Smooth muscle cell (in vitro differentiated cells): ENCODE measurements around the gene EGLN1. TPM values are rescaled to one million over a fixed set of nuclear protein-coding genes. Genes with fewer than 3 reads are reported as not detected.
"Not testable (repeated sequence)": the region's sequence is repeated elsewhere in the genome, so short reads cannot be mapped to it uniquely, and the experiment has no call there.

Experiments used
- DNase-seq: peaks from one replicate; lab custom pipeline; 2025; ENCODE audit not compliant: unreplicated experiment; lab: John Stamatoyannopoulos, UW
- H2AFZ ChIP-seq: fragments of 200-600 bp; sonication (generic); 2 replicates; pipeline ENCODE4 v1.6.0; 2016; ENCODE audit warnings: antibody characterized with exemption, low read depth, mild to moderate bottlenecking
- H3F3A ChIP-seq: fragments of 200-600 bp; sonication (generic); 2 replicates; pipeline ENCODE4 v1.6.0; 2017; ENCODE audit warnings: antibody characterized with exemption, low read depth
- H3K27ac ChIP-seq: fragments of 200-600 bp; sonication (generic); 2 replicates; pipeline ENCODE4 v1.5.1; 2016; ENCODE audit warnings: low read depth, mild to moderate bottlenecking
- H3K27me3 ChIP-seq: fragments of 200-600 bp; sonication (generic); 2 replicates; pipeline ENCODE4 v1.6.1; 2016; ENCODE audit warnings: low read depth, mild to moderate bottlenecking
- H3K36me3 ChIP-seq: fragments of 200-600 bp; sonication (generic); 2 replicates; pipeline ENCODE4 v1.5.1; 2016; ENCODE audit warnings: low read depth
- H3K4me1 ChIP-seq: fragments of 200-600 bp; sonication (generic); 2 replicates; pipeline ENCODE4 v1.5.1; 2016; ENCODE audit warnings: low read depth
- H3K4me2 ChIP-seq: fragments of 200-600 bp; sonication (generic); 2 replicates; pipeline ENCODE4 v1.6.0; 2016; ENCODE audit warnings: mild to moderate bottlenecking
- H3K4me3 ChIP-seq: fragments of 200-600 bp; sonication (generic); 2 replicates; pipeline ENCODE4 v1.5.1; 2016; ENCODE audit warnings: mild to moderate bottlenecking
- H3K79me2 ChIP-seq: fragments of 200-600 bp; sonication (generic); 2 replicates; pipeline ENCODE4 v1.6.0; 2016; ENCODE audit warnings: low read depth, mild to moderate bottlenecking
- H3K9ac ChIP-seq: fragments of 200-600 bp; sonication (generic); 2 replicates; pipeline ENCODE4 v1.6.0; 2016; ENCODE audit warnings: low read depth
- H3K9me3 ChIP-seq: fragments of 200-600 bp; sonication (generic); replicated peaks from 2 replicates; pipeline ENCODE4 v1.5.1; 2016; ENCODE audit warnings: low read depth
- H4K20me1 ChIP-seq: fragments of 200-600 bp; sonication (generic); 2 replicates; pipeline ENCODE4 v1.6.0; 2016; ENCODE audit warnings: low read depth
- WGBS: methylation state at CpG from one replicate; pipeline ENCODE4 v1.1.7; 2016; ENCODE audit warnings: low lambda C conversion rate; 5-methylcytosine and 5-hydroxymethylcytosine counted together
- polyA plus RNA-seq: library from polyadenylated mRNA; unstranded; fragments of >200 nt; fragmentation: Nextera tagmentation; extraction: Ambion mirVana; gene quantifications from 2 replicates; pipeline ENCODE4 v1.2.1, GENCODE V29; 2016
- total RNA-seq: library from RNA; depleted of rRNA; stranded (reverse); fragments of >200 nt; gene quantifications from 2 replicates; pipeline ENCODE4 v1.2.3, GENCODE V29; 2014
- TF ChIP-seq, protein P1 (sequence below): fragments of 200-600 bp; sonication (generic); IDR thresholded peaks from 2 replicates; pipeline ENCODE4 v1.5.1; 2017; ENCODE audit warnings: borderline replicate concordance, mild to moderate bottlenecking, antibody characterized with exemption; ENCODE audit not compliant: insufficient read depth, poor library complexity, severe bottlenecking

The EGLN1 gene
- total and polyA plus RNA-seq, 2 experiments from 2014 or later, result 15.7 to 36.8 TPM

DNA sequence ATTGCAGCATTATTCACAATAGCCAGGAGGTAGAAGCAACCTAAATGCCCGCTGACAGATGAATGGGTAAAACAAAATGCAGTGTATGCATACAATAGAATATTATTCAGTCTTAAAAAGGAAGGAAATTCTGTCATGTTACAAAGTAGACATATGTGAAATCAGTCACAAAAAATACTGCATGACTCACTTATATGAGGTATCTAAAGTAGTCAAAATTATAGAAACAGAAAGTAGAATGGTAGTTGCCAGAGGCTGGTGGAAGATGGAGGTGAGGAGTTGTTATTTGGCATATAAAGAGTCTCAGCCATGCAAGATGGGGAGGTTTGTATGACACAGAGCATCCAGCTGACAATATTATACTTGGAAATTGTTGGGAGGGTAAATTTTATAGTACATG lies 43.0 kb upstream of the EGLN1 start:
- Histone ChIP-seq H3K79me2 (no peaks in the 10 kb centered on the region), H2AFZ (no peak overlapping the region), H3K4me3 (no peak overlapping the region), H3K9ac (no peak overlapping the region), H3K4me1 (no peaks in the 10 kb centered on the region), H3F3A (no peaks in the 10 kb centered on the region), H3K4me2 (no peak overlapping the region), H3K27ac (no peak overlapping the region), H3K27me3 (peaks cover 5% of the 10 kb centered on the region), H4K20me1 (no peaks in the 10 kb centered on the region), H3K9me3 (no peaks in the 10 kb centered on the region), H3K36me3 (no peaks in the 10 kb centered on the region)
- 85% methylated on average over 1 of the region's 1 CpG for WGBS
- TF ChIP-seq, protein P1, sequence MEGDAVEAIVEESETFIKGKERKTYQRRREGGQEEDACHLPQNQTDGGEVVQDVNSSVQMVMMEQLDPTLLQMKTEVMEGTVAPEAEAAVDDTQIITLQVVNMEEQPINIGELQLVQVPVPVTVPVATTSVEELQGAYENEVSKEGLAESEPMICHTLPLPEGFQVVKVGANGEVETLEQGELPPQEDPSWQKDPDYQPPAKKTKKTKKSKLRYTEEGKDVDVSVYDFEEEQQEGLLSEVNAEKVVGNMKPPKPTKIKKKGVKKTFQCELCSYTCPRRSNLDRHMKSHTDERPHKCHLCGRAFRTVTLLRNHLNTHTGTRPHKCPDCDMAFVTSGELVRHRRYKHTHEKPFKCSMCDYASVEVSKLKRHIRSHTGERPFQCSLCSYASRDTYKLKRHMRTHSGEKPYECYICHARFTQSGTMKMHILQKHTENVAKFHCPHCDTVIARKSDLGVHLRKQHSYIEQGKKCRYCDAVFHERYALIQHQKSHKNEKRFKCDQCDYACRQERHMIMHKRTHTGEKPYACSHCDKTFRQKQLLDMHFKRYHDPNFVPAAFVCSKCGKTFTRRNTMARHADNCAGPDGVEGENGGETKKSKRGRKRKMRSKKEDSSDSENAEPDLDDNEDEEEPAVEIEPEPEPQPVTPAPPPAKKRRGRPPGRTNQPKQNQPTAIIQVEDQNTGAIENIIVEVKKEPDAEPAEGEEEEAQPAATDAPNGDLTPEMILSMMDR, result no peak
- DNase-seq, result no peak

- Histone ChIP-seq H3K9ac (no peak overlapping the region), H3K9me3 (no peaks in the 10 kb centered on the region), H3F3A (no peaks in the 10 kb centered on the region), H3K36me3 (no peaks in the 10 kb centered on the region), H4K20me1 (no peaks in the 10 kb centered on the region), H3K4me1 (no peaks in the 10 kb centered on the region), H3K27me3 (peaks cover 5% of the 10 kb centered on the region), H3K27ac (no peak overlapping the region), H3K79me2 (no peaks in the 10 kb centered on the region), H3K4me3 (no peak overlapping the region), H3K4me2 (no peak overlapping the region), H2AFZ (no peak overlapping the region)
- WGBS, result 66% methylated on average over 6 of the region's 6 CpGs
- TF ChIP-seq, protein P1, result no peak
- no peak for DNase-seq
Observed at GRCh38 chr1:231463541-231463940, 41.5 kb upstream of the EGLN1 start.

DNA sequence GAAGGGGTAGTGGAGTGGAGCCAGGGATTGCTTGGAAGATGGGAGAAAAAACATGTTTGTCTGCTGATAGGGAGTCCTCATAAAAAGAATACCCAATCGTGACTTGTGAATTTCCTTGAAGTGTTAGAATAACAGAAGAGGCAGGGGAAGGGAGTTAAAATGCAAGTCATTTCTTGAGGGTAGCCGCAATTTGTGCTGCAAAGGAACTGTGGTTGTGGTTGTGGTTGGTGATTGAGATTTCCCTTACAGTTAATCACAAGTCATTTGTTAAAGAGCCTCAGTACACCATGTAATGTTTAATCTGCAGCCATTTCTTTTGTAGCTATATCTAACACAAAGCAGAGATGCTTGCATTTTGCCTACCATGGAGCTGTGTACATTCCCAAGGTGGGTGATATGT lies 38.5 kb upstream of the EGLN1 start:
- no peaks in the 10 kb centered on the region for H4K20me1 ChIP-seq
- no peaks in the 10 kb centered on the region for H3K4me1 ChIP-seq
- TF ChIP-seq, protein P1, result no peak
- no peak overlapping the region for H3K4me3 ChIP-seq
- H3K36me3 ChIP-seq, result no peaks in the 10 kb centered on the region
- H3K9me3 ChIP-seq, result no peaks in the 10 kb centered on the region
- no peak overlapping the region for H2AFZ ChIP-seq
- H3K4me2 ChIP-seq, result no peak overlapping the region
- 54% methylated on average over 2 of the region's 2 CpGs for WGBS
- H3K79me2 ChIP-seq, result no peaks in the 10 kb centered on the region
- no peak overlapping the region for H3K27ac ChIP-seq
- no peak overlapping the region for H3K9ac ChIP-seq
- no peak for DNase-seq
- no peaks in the 10 kb centered on the region for H3K27me3 ChIP-seq
- H3F3A ChIP-seq, result no peaks in the 10 kb centered on the region

DNA sequence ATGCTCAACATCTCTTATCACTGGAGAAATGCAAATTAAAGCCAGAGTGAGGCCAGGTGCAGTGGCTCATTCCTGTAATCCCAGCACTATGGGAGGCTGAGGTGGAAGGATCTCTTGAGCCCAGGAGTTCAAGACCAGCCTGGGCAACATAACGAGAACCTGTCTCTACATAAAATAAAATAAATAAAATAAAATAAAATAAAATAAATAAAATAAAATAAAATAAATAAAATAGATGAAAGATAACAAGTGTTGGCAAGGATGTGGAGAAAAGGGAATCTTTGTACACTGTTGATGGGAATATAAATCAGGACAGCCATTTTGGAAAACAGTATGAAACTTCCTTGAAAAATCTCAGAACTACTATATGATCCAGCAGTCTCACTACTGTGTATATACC lies 37.4 kb upstream of the EGLN1 start:
- not testable (repeated sequence) for H3K4me1 ChIP-seq, H3K4me2 ChIP-seq, H3K27me3 ChIP-seq, H3F3A ChIP-seq, H3K36me3 ChIP-seq, H4K20me1 ChIP-seq, H3K9me3 ChIP-seq, H3K79me2 ChIP-seq, DNase-seq, H3K4me3 ChIP-seq, H3K27ac ChIP-seq, H3K9ac ChIP-seq, H2AFZ ChIP-seq
- 92% methylated on average over 1 of the region's 1 CpG for WGBS

- H3K4me1 ChIP-seq, H3K9ac ChIP-seq, H3K4me3 ChIP-seq, H3K9me3 ChIP-seq, H3K27me3 ChIP-seq, H3K79me2 ChIP-seq, DNase-seq, H3F3A ChIP-seq, H3K36me3 ChIP-seq, H3K27ac ChIP-seq, H2AFZ ChIP-seq, H3K4me2 ChIP-seq, H4K20me1 ChIP-seq: not testable (repeated sequence)
Observed at GRCh38 chr1:231457956-231458355, 35.9 kb upstream of the EGLN1 start.

- H3K79me2 ChIP-seq, H4K20me1 ChIP-seq, H3K9me3 ChIP-seq, H3F3A ChIP-seq, H3K36me3 ChIP-seq, H2AFZ ChIP-seq, H3K4me1 ChIP-seq, H3K27ac ChIP-seq, H3K4me2 ChIP-seq, H3K9ac ChIP-seq, H3K27me3 ChIP-seq, H3K4me3 ChIP-seq, DNase-seq: not testable (repeated sequence)
- 89% methylated on average over 26 of the region's 29 CpGs for WGBS
Observed at GRCh38 chr1:231454133-231454532, 32.0 kb upstream of the EGLN1 start.
